ENCODE measurements around the gene RPUSD4. TPM values are rescaled to one million over a fixed set of nuclear protein-coding genes. Genes with fewer than 3 reads are reported as not detected.

Gene RPUSD4
- total RNA-seq, 1 donor from 2014 or later, result 46.7 TPM

- peaks cover 81% of the 10 kb centered on the region for H3K79me2 ChIP-seq (ENCODE audit: low read depth)
- no peak for DNase-seq (ENCODE audit: low spot score)
- H3K4me1 ChIP-seq, result no peaks in the 10 kb centered on the region
- H3K9me3 ChIP-seq (ENCODE audit: low read depth), result no peaks in the 10 kb centered on the region
- H3K4me2 ChIP-seq, result no peak overlapping the region
- no peaks in the 10 kb centered on the region for H4K20me1 ChIP-seq (ENCODE audit: low read depth)
- peaks cover 2% of the 10 kb centered on the region for H3K27me3 Mint-ChIP-seq (ENCODE audit: insufficient read depth, low read depth)
- no peak overlapping the region for H2AFZ ChIP-seq (replicated peaks)
- H3K36me3 ChIP-seq, result no peaks in the 10 kb centered on the region
- peaks cover 16% of the 10 kb centered on the region for H3K9me3 Mint-ChIP-seq
- no peaks in the 10 kb centered on the region for H3K27me3 ChIP-seq
- peaks cover 9% of the 10 kb centered on the region for H3K36me3 Mint-ChIP-seq
- TF ChIP-seq EZH2 (IDR thresholded peaks at IDR 0.05) (no peak), EZH2phosphoT487 (IDR thresholded peaks at IDR 0.05) (no peak)
- TF ChIP-seq, protein P1, sequence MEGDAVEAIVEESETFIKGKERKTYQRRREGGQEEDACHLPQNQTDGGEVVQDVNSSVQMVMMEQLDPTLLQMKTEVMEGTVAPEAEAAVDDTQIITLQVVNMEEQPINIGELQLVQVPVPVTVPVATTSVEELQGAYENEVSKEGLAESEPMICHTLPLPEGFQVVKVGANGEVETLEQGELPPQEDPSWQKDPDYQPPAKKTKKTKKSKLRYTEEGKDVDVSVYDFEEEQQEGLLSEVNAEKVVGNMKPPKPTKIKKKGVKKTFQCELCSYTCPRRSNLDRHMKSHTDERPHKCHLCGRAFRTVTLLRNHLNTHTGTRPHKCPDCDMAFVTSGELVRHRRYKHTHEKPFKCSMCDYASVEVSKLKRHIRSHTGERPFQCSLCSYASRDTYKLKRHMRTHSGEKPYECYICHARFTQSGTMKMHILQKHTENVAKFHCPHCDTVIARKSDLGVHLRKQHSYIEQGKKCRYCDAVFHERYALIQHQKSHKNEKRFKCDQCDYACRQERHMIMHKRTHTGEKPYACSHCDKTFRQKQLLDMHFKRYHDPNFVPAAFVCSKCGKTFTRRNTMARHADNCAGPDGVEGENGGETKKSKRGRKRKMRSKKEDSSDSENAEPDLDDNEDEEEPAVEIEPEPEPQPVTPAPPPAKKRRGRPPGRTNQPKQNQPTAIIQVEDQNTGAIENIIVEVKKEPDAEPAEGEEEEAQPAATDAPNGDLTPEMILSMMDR (IDR thresholded peaks at IDR 0.05), result no peak
- no peak overlapping the region for H3K27ac Mint-ChIP-seq
- no peak overlapping the region for H3K9ac ChIP-seq
- no peaks in the 10 kb centered on the region for H3K4me1 Mint-ChIP-seq
- H3F3A ChIP-seq (ENCODE audit: low read depth), result no peaks in the 10 kb centered on the region
- no peak overlapping the region for H3K27ac ChIP-seq
- H3K4me3 ChIP-seq, result no peak overlapping the region
- H3K4me3 Mint-ChIP-seq, result no peak overlapping the region
These were observed 13.8 kb upstream of the RPUSD4 start for GRCh38 chr11:126225295-126225665.

DNA sequence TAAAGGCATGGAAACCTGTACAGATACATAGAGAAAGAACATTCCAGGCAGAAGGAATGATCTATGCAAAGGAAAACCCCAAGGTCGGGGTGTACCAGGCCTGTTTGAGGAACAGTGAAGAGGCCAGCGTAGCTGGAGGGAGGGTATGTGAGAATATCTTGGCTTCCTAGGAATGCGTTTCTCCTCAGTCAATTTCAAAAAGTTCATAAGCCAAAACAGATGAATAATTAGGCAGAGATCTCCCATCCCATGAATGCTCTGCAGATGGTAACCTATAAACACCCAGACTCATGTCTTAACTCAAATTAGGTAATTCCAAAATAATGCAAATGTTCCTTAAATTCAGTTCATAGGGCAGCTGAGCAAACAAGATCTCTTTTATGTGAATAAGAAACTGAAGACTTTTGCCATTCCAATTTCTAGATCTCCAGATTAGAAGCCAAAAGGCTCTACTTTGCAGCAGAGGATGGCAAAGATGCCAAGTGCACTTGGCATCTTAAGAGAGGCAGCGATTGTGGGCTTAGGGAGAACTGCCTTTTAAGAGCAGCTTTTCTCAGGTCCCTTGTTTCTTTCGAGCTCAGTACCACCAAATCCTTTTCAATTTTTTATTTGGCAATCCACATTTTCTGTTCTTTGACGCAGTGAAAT is 13.3 kb upstream of the RPUSD4 start:
- H3K4me2 ChIP-seq, result no peak overlapping the region
- no peak overlapping the region for H3K27ac ChIP-seq
- H3F3A ChIP-seq (ENCODE audit: low read depth), result no peaks in the 10 kb centered on the region
- no peak overlapping the region for H3K4me3 Mint-ChIP-seq
- H3K9ac ChIP-seq, result no peak overlapping the region
- H3K36me3 Mint-ChIP-seq, result peaks cover 9% of the 10 kb centered on the region
- no peaks in the 10 kb centered on the region for H3K4me1 ChIP-seq
- H3K4me3 ChIP-seq, result no peak overlapping the region
- no peaks in the 10 kb centered on the region for H3K9me3 ChIP-seq (ENCODE audit: low read depth)
- H4K20me1 ChIP-seq (ENCODE audit: low read depth), result no peaks in the 10 kb centered on the region
- peaks cover 2% of the 10 kb centered on the region for H3K27me3 Mint-ChIP-seq (ENCODE audit: insufficient read depth, low read depth)
- TF ChIP-seq EZH2phosphoT487 (IDR thresholded peaks at IDR 0.05) (no peak), EZH2 (IDR thresholded peaks at IDR 0.05) (no peak)
- TF ChIP-seq, protein P1 (IDR thresholded peaks at IDR 0.05), result no peak
- H3K4me1 Mint-ChIP-seq, result no peaks in the 10 kb centered on the region
- H3K27ac Mint-ChIP-seq, result no peak overlapping the region
- peaks cover 16% of the 10 kb centered on the region for H3K9me3 Mint-ChIP-seq
- H2AFZ ChIP-seq (replicated peaks), result no peak overlapping the region
- H3K79me2 ChIP-seq (ENCODE audit: low read depth), result peaks cover 85% of the 10 kb centered on the region
- no peaks in the 10 kb centered on the region for H3K36me3 ChIP-seq
- H3K27me3 ChIP-seq, result no peaks in the 10 kb centered on the region
- DNase-seq (ENCODE audit: low spot score), result no peak

DNA sequence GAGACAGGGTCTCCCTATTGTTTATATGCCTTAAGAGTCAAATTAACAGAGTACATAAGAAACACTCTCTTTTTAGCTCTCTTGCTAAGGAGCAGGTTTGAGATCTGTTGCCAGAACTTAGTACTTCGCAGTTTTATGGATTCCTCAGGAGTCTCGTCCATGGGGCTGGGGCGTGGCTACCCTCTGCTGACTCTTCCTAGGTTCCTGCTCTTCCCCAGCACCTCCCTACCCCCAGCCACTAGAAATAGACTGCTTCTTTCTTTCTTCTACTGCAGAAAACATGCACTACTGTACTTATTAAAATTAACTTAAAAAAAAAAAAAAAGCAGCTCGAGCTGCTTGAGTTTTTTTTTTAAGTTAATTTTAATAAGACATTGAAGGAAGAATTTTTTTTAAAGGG is 8.1 kb upstream of the RPUSD4 start:
- no peaks in the 10 kb centered on the region for H3K4me1 ChIP-seq
- Mint-ChIP-seq H3K9me3 (peaks cover 4% of the 10 kb centered on the region), H3K4me1 (no peaks in the 10 kb centered on the region), H3K36me3 (peaks cover 2% of the 10 kb centered on the region), H3K27ac (no peak overlapping the region), H3K27me3 (ENCODE audit: insufficient read depth, low read depth) (peaks cover 2% of the 10 kb centered on the region), H3K4me3 (no peak overlapping the region)
- H3K4me2 ChIP-seq, result no peak overlapping the region
- no peak overlapping the region for H3K4me3 ChIP-seq
- TF ChIP-seq, protein P1 (IDR thresholded peaks at IDR 0.05), result no peak
- no peak for TF ChIP-seq EZH2 (IDR thresholded peaks at IDR 0.05)
- no peak for TF ChIP-seq EZH2phosphoT487 (IDR thresholded peaks at IDR 0.05)
- H2AFZ ChIP-seq (replicated peaks), result no peak overlapping the region
- H3K9me3 ChIP-seq (ENCODE audit: low read depth), result no peaks in the 10 kb centered on the region
- H3K27me3 ChIP-seq, result no peaks in the 10 kb centered on the region
- no peaks in the 10 kb centered on the region for H3F3A ChIP-seq (ENCODE audit: low read depth)
- no peak overlapping the region for H3K27ac ChIP-seq
- H3K9ac ChIP-seq, result no peak overlapping the region
- H3K79me2 ChIP-seq (ENCODE audit: low read depth), result peaks cover 99% of the 10 kb centered on the region
- peaks cover 19% of the 10 kb centered on the region for H4K20me1 ChIP-seq (ENCODE audit: low read depth)
- no peak for DNase-seq (ENCODE audit: low spot score)
- no peaks in the 10 kb centered on the region for H3K36me3 ChIP-seq
